Activated T-cell treated with anti-CD3 and anti-CD28 coated beads for 4 hours (primary cell): ENCODE measurements around the gene SPSB4.

Source experiments
- DNase-seq: peaks from one replicate; pipeline ENCODE4 v3.0.0-alpha.2; 2020

Gene SPSB4

GRCh38 chr3:141076797-141077571, 25.8 kb downstream of the SPSB4 start:
- no peak for DNase-seq

- DNase-seq, result no peak
Measured at GRCh38 chr3:141077631-141078030, 26.5 kb downstream of the SPSB4 start.

- no peak for DNase-seq
Measured at GRCh38 chr3:141078200-141078599, 27.1 kb downstream of the SPSB4 start.

GRCh38 chr3:141080431-141080830, 29.3 kb downstream of the SPSB4 start:
- DNase-seq, result no peak

- no peak for DNase-seq
Measured at GRCh38 chr3:141081141-141081795, 30.1 kb downstream of the SPSB4 start.

GRCh38 chr3:141082064-141082463, 30.9 kb downstream of the SPSB4 start:
- DNase-seq, result no peak

- no peak for DNase-seq
Measured at GRCh38 chr3:141083226-141083625, 32.1 kb downstream of the SPSB4 start.

- DNase-seq, result no peak
Measured at GRCh38 chr3:141083836-141084649, 32.9 kb downstream of the SPSB4 start.

GRCh38 chr3:141085343-141086070, 34.4 kb downstream of the SPSB4 start:
- DNase-seq, result no peak

GRCh38 chr3:141086188-141086587, 35.0 kb downstream of the SPSB4 start:
- no peak for DNase-seq

- no peak for DNase-seq
Measured at GRCh38 chr3:141087076-141087777, 36.1 kb downstream of the SPSB4 start.

GRCh38 chr3:141087778-141088130, 36.6 kb downstream of the SPSB4 start:
- DNase-seq, result no peak

- DNase-seq, result no peak
Measured at GRCh38 chr3:141089339-141090152, 38.4 kb downstream of the SPSB4 start.

GRCh38 chr3:141091426-141091825, 40.3 kb downstream of the SPSB4 start:
- no peak for DNase-seq

GRCh38 chr3:141092663-141093062, 41.5 kb downstream of the SPSB4 start:
- DNase-seq, result no peak

- DNase-seq, result no peak
Measured at GRCh38 chr3:141093397-141093796, 42.2 kb downstream of the SPSB4 start.

- no peak for DNase-seq
Measured at GRCh38 chr3:141093971-141094684, 43.0 kb downstream of the SPSB4 start.

- no peak for DNase-seq
Measured at GRCh38 chr3:141094790-141095545, 43.8 kb downstream of the SPSB4 start.

GRCh38 chr3:141095546-141095937, 44.4 kb downstream of the SPSB4 start:
- no peak for DNase-seq

GRCh38 chr3:141096164-141096563, 45.0 kb downstream of the SPSB4 start:
- no peak for DNase-seq
